Hepatocyte (in vitro differentiated cells): ENCODE data around the gene PDLIM5. TPM values are rescaled to one million over a fixed set of nuclear protein-coding genes. Genes with fewer than 3 reads are reported as not detected.

Experiments used
- DNase-seq: peaks from one replicate; pipeline ENCODE4 v3.0.0-alpha.2; 2016; ENCODE audit warnings: low spot score
- H2AFZ ChIP-seq: fragments of 200-600 bp; sonication (generic); 2 replicates; pipeline ENCODE4 v1.6.0; 2016; ENCODE audit warnings: antibody characterized with exemption, mild to moderate bottlenecking
- H3K27ac ChIP-seq: fragments of 200-600 bp; sonication (generic); 2 replicates; pipeline ENCODE4 v1.5.1; 2016; ENCODE audit warnings: mild to moderate bottlenecking
- H3K27me3 ChIP-seq: fragments of 200-600 bp; sonication (generic); 2 replicates; pipeline ENCODE4 v1.6.1; 2016
- H3K36me3 ChIP-seq: fragments of 200-600 bp; sonication (generic); replicated peaks from 2 replicates; pipeline ENCODE4 v1.5.1; 2016; ENCODE audit warnings: low read depth; ENCODE audit not compliant: insufficient read depth
- H3K4me1 ChIP-seq: fragments of 200-600 bp; sonication (generic); 2 replicates; pipeline ENCODE4 v1.5.1; 2016; ENCODE audit warnings: mild to moderate bottlenecking, moderate library complexity; ENCODE audit not compliant: insufficient read depth
- H3K4me2 ChIP-seq: fragments of 200-600 bp; sonication (generic); 2 replicates; pipeline ENCODE4 v1.6.0; 2016
- H3K4me3 ChIP-seq: fragments of 200-600 bp; sonication (generic); 2 replicates; pipeline ENCODE4 v1.5.1; 2016; ENCODE audit warnings: mild to moderate bottlenecking
- H3K79me2 ChIP-seq: fragments of 200-600 bp; sonication (generic); 2 replicates; pipeline ENCODE4 v1.6.0; 2017; ENCODE audit warnings: mild to moderate bottlenecking
- H3K9me2 ChIP-seq: fragments of 200-600 bp; sonication (generic); replicated peaks from 2 replicates; pipeline ENCODE4 v1.6.0; 2017; ENCODE audit warnings: mild to moderate bottlenecking; ENCODE audit not compliant: insufficient read depth
- H3K9me3 ChIP-seq: fragments of 200-600 bp; sonication (generic); 2 replicates; pipeline ENCODE4 v1.5.1; 2016; ENCODE audit warnings: low read depth, mild to moderate bottlenecking
- H4K20me1 ChIP-seq: fragments of 200-600 bp; sonication (generic); 2 replicates; pipeline ENCODE4 v1.6.0; 2016; ENCODE audit warnings: mild to moderate bottlenecking; ENCODE audit not compliant: insufficient read depth, poor library complexity, severe bottlenecking
- EZH2 ChIP-seq: fragments of 200-600 bp; sonication (generic); IDR thresholded peaks from 2 replicates; pipeline ENCODE4 v1.6.1; 2016; ENCODE audit warnings: antibody characterized with exemption, mild to moderate bottlenecking, borderline replicate concordance
- EZH2phosphoT487 ChIP-seq: fragments of 200-600 bp; sonication (generic); IDR thresholded peaks from one replicate; pipeline ENCODE4 v1.6.1; 2018; ENCODE audit warnings: antibody characterized with exemption, mild to moderate bottlenecking, low read depth, moderate library complexity; ENCODE audit not compliant: unreplicated experiment, severe bottlenecking
- WGBS: methylation state at CpG from one replicate; pipeline ENCODE4 v1.1.6; 2016; ENCODE audit warnings: low lambda C conversion rate; ENCODE audit errors: missing lambda C conversion rate; 5-methylcytosine and 5-hydroxymethylcytosine counted together
- polyA plus RNA-seq: library from polyadenylated mRNA; unstranded; fragments of >200 nt; fragmentation: Nextera tagmentation; extraction: Ambion mirVana; gene quantifications from 2 replicates; pipeline ENCODE4 v1.2.1, GENCODE V29; 2016
- total RNA-seq: library from RNA; depleted of rRNA; stranded (reverse); fragments of >200 nt; gene quantifications from 2 replicates; pipeline ENCODE4 v1.2.3, GENCODE V29; 2014
- TF ChIP-seq, protein P1 (sequence below): fragments of 200-600 bp; sonication (generic); IDR thresholded peaks from 2 replicates; pipeline ENCODE4 v1.5.1; 2016; ENCODE audit warnings: antibody characterized with exemption, mild to moderate bottlenecking; ENCODE audit not compliant: poor library complexity

The PDLIM5 gene
- total and polyA plus RNA-seq, 2 experiments from 2014 or later: 97.1 to 121 TPM

DNA sequence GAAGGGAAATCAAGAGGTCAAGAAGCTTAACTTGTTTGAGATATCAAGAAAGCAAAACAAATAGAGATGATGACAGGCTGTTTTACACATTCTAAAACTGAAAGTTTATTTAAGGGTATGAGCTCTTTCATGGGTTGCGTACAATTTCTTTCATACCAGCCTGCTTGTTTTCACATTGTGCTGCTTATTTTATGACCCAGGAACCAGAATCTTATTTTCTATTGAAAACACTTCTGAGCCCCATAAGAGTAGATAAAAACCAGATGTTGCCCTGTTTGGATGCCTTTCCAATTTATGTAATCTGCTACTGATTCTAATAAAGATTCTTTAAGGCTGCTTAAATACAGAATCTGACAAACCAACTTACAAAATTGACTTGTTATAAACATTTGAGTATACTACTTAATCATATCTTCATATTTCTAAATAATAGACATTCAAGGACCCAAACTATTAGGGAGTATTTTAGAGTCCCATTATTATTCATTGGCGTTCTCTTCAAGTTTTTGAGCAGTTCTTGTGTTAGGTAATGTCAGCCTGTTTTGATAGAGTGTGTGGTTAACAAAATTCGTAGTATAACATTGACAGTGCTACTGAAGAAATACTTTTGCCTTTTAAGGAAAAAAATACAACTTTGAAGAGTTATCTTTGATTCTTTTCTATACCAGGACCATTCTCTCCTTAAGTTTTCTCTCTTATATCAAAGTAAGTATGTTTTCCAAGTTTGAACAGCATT, 74.4 kb downstream of the PDLIM5 start:
- Histone ChIP-seq H3K79me2 (peaks cover 18% of the 10 kb centered on the region), H3K9me2 (no peaks in the 10 kb centered on the region), H3K4me3 (no peak overlapping the region), H3K4me2 (peak overlapping the region; percentile 30), H3K36me3 (no peaks in the 10 kb centered on the region), H3K27ac (no peak overlapping the region), H4K20me1 (no peaks in the 10 kb centered on the region), H2AFZ (no peak overlapping the region), H3K9me3 (no peaks in the 10 kb centered on the region), H3K27me3 (no peaks in the 10 kb centered on the region), H3K4me1 (peaks cover 7% of the 10 kb centered on the region)
- no peak for DNase-seq
- TF ChIP-seq EZH2 (no peak), EZH2phosphoT487 (no peak)
- TF ChIP-seq, protein P1, sequence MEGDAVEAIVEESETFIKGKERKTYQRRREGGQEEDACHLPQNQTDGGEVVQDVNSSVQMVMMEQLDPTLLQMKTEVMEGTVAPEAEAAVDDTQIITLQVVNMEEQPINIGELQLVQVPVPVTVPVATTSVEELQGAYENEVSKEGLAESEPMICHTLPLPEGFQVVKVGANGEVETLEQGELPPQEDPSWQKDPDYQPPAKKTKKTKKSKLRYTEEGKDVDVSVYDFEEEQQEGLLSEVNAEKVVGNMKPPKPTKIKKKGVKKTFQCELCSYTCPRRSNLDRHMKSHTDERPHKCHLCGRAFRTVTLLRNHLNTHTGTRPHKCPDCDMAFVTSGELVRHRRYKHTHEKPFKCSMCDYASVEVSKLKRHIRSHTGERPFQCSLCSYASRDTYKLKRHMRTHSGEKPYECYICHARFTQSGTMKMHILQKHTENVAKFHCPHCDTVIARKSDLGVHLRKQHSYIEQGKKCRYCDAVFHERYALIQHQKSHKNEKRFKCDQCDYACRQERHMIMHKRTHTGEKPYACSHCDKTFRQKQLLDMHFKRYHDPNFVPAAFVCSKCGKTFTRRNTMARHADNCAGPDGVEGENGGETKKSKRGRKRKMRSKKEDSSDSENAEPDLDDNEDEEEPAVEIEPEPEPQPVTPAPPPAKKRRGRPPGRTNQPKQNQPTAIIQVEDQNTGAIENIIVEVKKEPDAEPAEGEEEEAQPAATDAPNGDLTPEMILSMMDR: no peak
- WGBS: 41% methylated on average over 3 of the region's 3 CpGs

GRCh38 chr4:94527556-94528233, 76.0 kb downstream of the PDLIM5 start:
- TF ChIP-seq EZH2 (no peak), EZH2phosphoT487 (no peak)
- TF ChIP-seq, protein P1: no peak
- Histone ChIP-seq H2AFZ (no peak overlapping the region), H3K79me2 (peaks cover 13% of the 10 kb centered on the region), H3K27ac (no peak overlapping the region), H3K9me2 (no peaks in the 10 kb centered on the region), H3K27me3 (no peaks in the 10 kb centered on the region), H3K4me1 (peaks cover 7% of the 10 kb centered on the region), H3K9me3 (no peaks in the 10 kb centered on the region), H3K4me2 (no peak overlapping the region), H3K36me3 (no peaks in the 10 kb centered on the region), H4K20me1 (no peaks in the 10 kb centered on the region), H3K4me3 (no peak overlapping the region)
- WGBS: 81% methylated on average over 3 of the region's 3 CpGs
- DNase-seq: no peak

DNA sequence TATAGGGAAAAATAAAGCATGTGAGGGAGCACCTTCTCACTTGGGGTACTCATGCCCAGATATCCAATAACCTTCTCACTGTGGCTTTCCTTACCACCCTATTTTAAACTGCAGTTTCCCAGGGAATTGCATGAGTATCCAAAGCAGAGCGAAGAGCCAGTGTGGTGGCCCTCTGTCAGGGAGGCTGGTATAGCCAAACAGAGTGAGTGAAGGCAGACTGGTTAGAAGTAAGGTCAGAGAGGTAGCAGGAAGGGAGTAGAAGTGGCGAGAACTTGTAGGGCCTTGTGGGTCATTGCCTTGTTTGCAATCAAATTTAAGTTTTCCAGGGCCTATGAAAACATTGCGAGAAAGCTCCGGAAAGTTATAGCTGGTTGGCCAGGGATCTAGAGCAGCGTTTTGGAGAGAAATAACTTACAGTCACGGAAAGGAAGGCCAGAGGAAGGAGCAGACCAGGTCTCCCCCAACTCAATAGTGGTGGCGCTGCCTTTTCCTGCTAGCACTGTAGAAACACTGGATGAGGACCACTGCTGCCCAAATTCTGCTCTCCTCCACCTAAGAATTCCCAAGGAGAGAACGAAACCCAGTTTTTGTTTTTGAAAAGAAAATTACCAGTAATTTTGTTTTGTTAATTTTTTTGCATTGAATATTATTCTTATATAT, 77.2 kb downstream of the PDLIM5 start:
- no peak overlapping the region for H3K4me2 ChIP-seq
- H3K9me3 ChIP-seq: no peaks in the 10 kb centered on the region
- H3K79me2 ChIP-seq: peaks cover 17% of the 10 kb centered on the region
- TF ChIP-seq, protein P1: no peak
- TF ChIP-seq EZH2phosphoT487 (no peak), EZH2 (no peak)
- no peak overlapping the region for H3K27ac ChIP-seq
- H4K20me1 ChIP-seq: no peaks in the 10 kb centered on the region
- H3K4me3 ChIP-seq: no peak overlapping the region
- peaks cover 7% of the 10 kb centered on the region for H3K4me1 ChIP-seq
- no peaks in the 10 kb centered on the region for H3K9me2 ChIP-seq
- 84% methylated on average over 8 of the region's 8 CpGs for WGBS
- no peaks in the 10 kb centered on the region for H3K36me3 ChIP-seq
- no peak for DNase-seq
- H2AFZ ChIP-seq: no peak overlapping the region
- no peaks in the 10 kb centered on the region for H3K27me3 ChIP-seq
